Fibroblast of pulmonary artery (primary cell): ENCODE results near the gene NRGN.
"Not testable (repeated sequence)": the region's sequence is repeated elsewhere in the genome, so short reads cannot be mapped to it uniquely, and the experiment has no call there.

Source experiments
- DNase-seq: peaks from one replicate; pipeline ENCODE4 v3.0.0-alpha.2; 2010; ENCODE audit warnings: low read depth
- H3K4me3 ChIP-seq: replicated peaks from 2 replicates; pipeline ENCODE4 v1.5.1; 2011; ENCODE audit warnings: low read depth, mild to moderate bottlenecking, control low read depth, low read length, moderate library complexity
- CTCF ChIP-seq: IDR thresholded peaks from 2 replicates; pipeline ENCODE4 v1.5.1; 2011; ENCODE audit warnings: mild to moderate bottlenecking, control low read depth, low read length, inconsistent platforms; ENCODE audit errors: missing control alignments

NRGN gene

GRCh38 chr11:124768914-124769313, 29.2 kb downstream of the NRGN start:
- no peak overlapping the region for H3K4me3 ChIP-seq
- no peak for DNase-seq
- no peak for TF ChIP-seq CTCF

GRCh38 chr11:124769806-124770774, 30.3 kb downstream of the NRGN start:
- H3K4me3 ChIP-seq = no peak overlapping the region
- peak; percentile 63 for DNase-seq
- no peak for TF ChIP-seq CTCF

GRCh38 chr11:124770959-124771358, 31.2 kb downstream of the NRGN start:
- DNase-seq, H3K4me3 ChIP-seq: not testable (repeated sequence)

- no peak for TF ChIP-seq CTCF
- no peak overlapping the region for H3K4me3 ChIP-seq
- DNase-seq = no peak
Observed at GRCh38 chr11:124776865-124777645, 37.3 kb downstream of the NRGN start.

DNA sequence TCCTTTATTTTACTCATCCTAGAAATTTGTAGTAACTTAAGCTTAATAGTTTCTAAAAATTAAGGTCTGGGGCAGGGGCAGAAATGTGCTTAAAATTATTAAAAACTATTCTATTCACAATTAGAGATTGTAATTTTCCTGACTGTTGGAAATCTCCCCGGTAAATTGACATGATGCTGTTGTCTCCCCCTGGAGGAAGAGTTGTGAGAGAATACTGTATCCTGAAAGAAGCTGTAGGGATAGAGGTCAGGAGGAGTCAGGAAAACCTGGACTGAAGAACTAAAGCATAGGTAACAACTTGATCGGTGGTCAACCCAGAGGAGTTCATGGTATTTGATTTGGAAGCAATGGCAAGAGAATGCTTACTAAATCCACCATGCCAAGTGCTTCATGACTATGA, 38.5 kb downstream of the NRGN start:
- H3K4me3 ChIP-seq = no peak overlapping the region
- TF ChIP-seq CTCF = peak; percentile 29
- DNase-seq = no peak

DNA sequence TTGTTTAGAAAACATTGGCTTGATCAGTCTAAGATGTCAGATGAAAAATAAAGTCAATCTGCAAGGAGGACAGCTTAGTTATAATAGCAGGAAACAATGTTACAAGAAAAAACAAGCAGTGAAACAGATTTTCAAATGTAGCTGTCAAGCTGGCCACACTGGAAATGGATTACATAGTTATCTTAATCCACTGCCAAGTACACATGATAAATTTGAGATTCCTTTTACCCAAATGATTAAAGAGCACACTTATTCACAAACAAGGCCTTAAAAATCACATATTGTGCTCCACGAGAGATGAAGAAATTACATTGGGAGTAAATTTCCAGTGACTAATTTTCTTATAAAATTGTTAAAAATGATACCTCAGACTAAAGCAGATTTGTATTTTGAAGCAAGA, 39.8 kb downstream of the NRGN start:
- no peak overlapping the region for H3K4me3 ChIP-seq
- DNase-seq = no peak
- TF ChIP-seq CTCF = no peak

DNA sequence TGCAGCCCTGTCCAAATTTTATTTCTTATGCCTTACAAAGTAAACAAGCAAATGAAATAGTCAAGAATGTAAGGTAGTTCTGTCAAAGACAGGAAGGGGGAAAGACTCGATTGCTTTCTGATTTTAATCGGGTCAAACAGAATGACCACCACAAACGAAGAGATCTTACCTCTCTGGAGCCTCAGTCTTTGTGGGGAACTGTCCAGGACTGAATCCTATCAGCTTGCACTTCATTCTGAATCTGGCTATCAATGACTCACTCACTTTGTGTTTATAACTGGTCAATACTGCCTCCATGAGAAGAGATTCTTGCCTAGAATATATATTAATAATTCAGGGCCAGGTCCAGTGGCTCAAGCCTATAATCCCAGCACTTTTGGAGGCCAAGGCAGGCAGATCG, 43.3 kb downstream of the NRGN start:
- no peak for DNase-seq
- no peak for TF ChIP-seq CTCF
- H3K4me3 ChIP-seq = no peak overlapping the region
